Activated CD8-positive, alpha-beta T cell treated with anti-CD3 and anti-CD28 coated beads for 36 hours (primary cell): ENCODE measurements around the gene SLC7A5. TPM values are rescaled to one million over a fixed set of nuclear protein-coding genes. Genes with fewer than 3 reads are reported as not detected.

ENCODE experiments used
- ATAC-seq: fragments of 200-7000 bp; cut with Tn5 transposase; one replicate; pipeline ENCODE4 v1.10.0; 2021; ENCODE audit warnings: mild to moderate bottlenecking, moderate library complexity
- CTCF ChIA-PET: fragments of 350-600 bp; sonication (Branson Sonifier 250); formaldehyde crosslinking; loops from one replicate; lab custom pipeline; 2021; ENCODE audit warnings: antibody characterized with exemption; lab: Charles Lee
- POLR2A ChIA-PET: fragments of 350-600 bp; sonication (Branson Sonifier 250); formaldehyde crosslinking; loops from one replicate; lab custom pipeline; 2021; ENCODE audit warnings: antibody characterized with exemption; lab: Charles Lee
- DNase-seq: peaks from one replicate; pipeline ENCODE4 v3.0.0-alpha.2; 2020
- H3K27ac Mint-ChIP-seq: one replicate; pipeline ENCODE4 v1.8.0; 2021; ENCODE audit warnings: mild to moderate bottlenecking, mixed read lengths
- H3K27me3 Mint-ChIP-seq: one replicate; pipeline ENCODE4 v1.8.0; 2021; ENCODE audit warnings: mixed read lengths
- H3K36me3 Mint-ChIP-seq: one replicate; pipeline ENCODE4 v1.8.0; 2021; ENCODE audit warnings: low read depth, mixed read lengths
- H3K4me1 Mint-ChIP-seq: one replicate; pipeline ENCODE4 v1.8.0; 2021; ENCODE audit warnings: low read depth, mixed read lengths
- H3K4me3 Mint-ChIP-seq: one replicate; pipeline ENCODE4 v1.8.0; 2021; ENCODE audit warnings: mild to moderate bottlenecking, moderate library complexity, mixed read lengths
- H3K9me3 Mint-ChIP-seq: one replicate; pipeline ENCODE4 v1.8.0; 2021; ENCODE audit warnings: mixed read lengths
- intact Hi-C: fragments of 100-400 bp; cut with micrococcal nuclease; formaldehyde crosslinking; loops from one replicate; pipeline ENCODE4 v1.10.0; 2022
- total RNA-seq, 2 experiments: library from RNA; stranded (reverse); gene quantifications; one replicate each; pipeline ENCODE4 v1.2.3, GENCODE V29; 2021
- TF ChIP-seq, protein P1 (sequence below): fragments of 200-600 bp; IDR thresholded peaks from one replicate; pipeline ENCODE4 v1.8.0; 2022; ENCODE audit warnings: antibody characterized with exemption, mild to moderate bottlenecking

SLC7A5 gene
- total RNA-seq, 2 experiments from 2014 or later, result 230 to 236 TPM

DNA sequence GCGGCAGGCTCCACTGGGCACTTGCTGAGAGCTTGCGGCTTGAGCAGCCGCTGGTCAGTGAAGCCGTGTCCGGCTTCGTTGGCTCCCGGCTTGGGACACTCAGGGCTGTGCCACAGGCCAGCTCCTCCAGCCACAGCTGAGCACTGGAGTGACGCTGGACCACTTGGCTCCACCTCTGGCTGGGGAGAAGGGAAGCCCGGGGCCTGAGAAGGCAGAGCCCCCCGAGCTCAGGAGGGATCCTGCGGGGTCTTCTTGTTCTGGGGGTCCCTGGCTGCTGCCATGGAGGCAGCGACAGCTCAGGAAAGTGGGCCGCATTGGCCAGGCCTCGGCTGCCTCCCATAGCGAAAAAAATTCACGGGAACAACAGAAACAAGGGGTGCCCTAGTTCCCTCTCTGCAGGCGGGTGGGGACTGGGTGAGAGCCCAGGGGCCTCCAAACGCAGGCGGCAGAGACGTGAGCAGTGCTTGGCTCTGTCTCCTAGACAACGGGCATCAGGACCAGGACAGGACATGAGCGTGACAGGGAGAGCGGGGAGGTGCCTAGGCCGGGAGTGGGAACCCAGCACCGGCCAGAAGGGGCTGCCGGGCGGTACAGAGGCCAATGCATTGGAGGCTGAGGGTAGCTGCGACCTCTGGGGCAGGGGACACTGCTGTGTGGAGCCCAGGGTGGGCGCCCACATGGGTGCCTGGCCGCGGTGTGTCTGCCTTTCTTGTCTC, 37.7 kb downstream of the SLC7A5 start:
- Mint-ChIP-seq H3K4me1 (peaks cover 2% of the 10 kb centered on the region), H3K4me3 (no peak overlapping the region), H3K9me3 (no peaks in the 10 kb centered on the region), H3K36me3 (peaks cover 45% of the 10 kb centered on the region), H3K27ac (no peak overlapping the region), H3K27me3 (no peaks in the 10 kb centered on the region)
- ChIA-PET POLR2A (interaction anchor here (0.7 to 1.5 kb wide), 4 partner anchors 14 to 25 kb away, joined by 3 to 5 read pairs (median 4); no protein-coding TSS in a partner anchor), CTCF (interaction anchor here (0.8 to 1.2 kb wide), 3 partner anchors 18 to 769 kb away, joined by 3 to 4 read pairs (median 3); no protein-coding TSS in a partner anchor)
- ATAC-seq (no peak), DNase-seq (no peak)
- intact Hi-C loops, result no loop called here
- TF ChIP-seq, protein P1, sequence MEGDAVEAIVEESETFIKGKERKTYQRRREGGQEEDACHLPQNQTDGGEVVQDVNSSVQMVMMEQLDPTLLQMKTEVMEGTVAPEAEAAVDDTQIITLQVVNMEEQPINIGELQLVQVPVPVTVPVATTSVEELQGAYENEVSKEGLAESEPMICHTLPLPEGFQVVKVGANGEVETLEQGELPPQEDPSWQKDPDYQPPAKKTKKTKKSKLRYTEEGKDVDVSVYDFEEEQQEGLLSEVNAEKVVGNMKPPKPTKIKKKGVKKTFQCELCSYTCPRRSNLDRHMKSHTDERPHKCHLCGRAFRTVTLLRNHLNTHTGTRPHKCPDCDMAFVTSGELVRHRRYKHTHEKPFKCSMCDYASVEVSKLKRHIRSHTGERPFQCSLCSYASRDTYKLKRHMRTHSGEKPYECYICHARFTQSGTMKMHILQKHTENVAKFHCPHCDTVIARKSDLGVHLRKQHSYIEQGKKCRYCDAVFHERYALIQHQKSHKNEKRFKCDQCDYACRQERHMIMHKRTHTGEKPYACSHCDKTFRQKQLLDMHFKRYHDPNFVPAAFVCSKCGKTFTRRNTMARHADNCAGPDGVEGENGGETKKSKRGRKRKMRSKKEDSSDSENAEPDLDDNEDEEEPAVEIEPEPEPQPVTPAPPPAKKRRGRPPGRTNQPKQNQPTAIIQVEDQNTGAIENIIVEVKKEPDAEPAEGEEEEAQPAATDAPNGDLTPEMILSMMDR, result no peak

DNA sequence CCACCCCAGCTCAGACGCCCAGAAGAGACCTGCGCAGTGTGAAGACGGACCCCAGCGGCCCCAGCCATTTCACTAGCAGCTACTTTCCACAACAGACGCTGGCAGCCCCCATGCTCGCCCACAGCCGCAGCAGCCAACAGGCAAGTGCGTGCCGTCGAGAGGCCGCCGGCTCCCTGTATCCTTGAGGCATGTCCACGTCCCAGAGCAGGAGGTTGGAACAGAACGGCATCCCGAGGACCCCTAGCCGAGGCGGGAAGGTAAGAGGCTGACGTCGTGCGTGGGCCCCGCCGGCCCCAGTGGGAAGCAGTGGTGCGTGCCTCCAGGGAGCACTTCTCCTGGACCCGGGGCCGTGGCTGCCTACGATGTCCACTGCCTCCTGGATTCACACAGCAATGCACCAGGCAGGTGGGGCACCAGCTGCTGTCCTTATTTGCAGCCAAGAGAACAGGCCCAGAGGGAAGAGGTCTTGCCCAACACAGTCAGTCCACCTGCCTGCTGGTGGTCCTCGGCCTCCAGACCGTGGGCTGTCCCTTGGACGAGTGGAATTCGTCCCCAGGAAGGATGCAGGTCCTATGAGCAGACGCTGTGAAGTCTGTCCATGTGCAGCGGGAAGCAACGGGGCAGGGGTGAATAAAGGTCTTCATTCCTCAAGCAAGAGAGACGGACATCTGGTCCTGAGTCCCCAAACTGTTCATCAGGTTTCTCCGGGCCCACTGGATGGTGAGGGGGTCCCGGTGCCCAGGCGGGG, 38.5 kb downstream of the SLC7A5 start:
- intact Hi-C loops, result no loop called here
- H3K36me3 Mint-ChIP-seq, result peaks cover 39% of the 10 kb centered on the region
- H3K4me3 Mint-ChIP-seq, result no peak overlapping the region
- ChIA-PET CTCF (interaction anchor here (0.9 to 1.2 kb wide), 2 partner anchors 19 to 52 kb away, joined by 3 to 4 read pairs; no protein-coding TSS in a partner anchor), POLR2A (interaction anchor here (0.7 to 1.0 kb wide), 3 partner anchors 20 to 44 kb away, joined by 3 read pairs; no protein-coding TSS in a partner anchor)
- no peak for DNase-seq
- peaks cover 2% of the 10 kb centered on the region for H3K4me1 Mint-ChIP-seq
- no peaks in the 10 kb centered on the region for H3K27me3 Mint-ChIP-seq
- no peak for ATAC-seq
- TF ChIP-seq, protein P1, result no peak
- H3K9me3 Mint-ChIP-seq, result no peaks in the 10 kb centered on the region
- H3K27ac Mint-ChIP-seq, result peak overlapping the region; percentile 20

DNA sequence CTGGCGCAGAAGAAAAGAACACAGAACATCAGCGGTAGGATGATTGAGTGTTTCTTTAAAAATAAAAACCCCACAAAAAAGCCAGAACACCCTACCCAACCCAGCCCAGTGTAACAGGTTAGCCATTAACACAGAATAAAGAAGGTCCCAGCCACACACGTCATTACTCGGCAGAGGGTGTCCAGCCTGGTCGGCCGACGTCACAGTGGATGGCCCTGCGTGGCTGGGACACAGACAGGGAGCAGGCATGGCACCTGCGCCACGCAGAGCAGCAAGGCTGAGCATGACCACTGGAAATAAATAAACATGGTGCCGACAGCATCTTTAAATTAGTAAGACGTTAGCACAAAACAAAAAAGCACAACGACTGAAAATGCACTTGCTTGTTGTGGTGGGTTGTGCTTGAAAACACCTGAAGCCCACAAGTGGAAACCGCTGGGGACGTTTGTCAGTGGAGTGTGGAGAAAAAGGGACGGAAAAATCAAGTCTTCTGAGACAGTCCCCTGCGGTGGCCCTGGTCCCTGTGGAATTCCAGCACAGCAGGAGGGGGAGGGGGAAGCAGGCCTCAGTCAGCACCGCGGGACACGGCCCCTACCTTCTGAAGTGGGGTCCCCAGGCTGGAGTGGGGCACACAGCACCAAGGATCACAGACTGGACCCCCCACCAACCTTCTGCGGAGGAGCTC, 39.2 kb downstream of the SLC7A5 start:
- ATAC-seq, result no peak
- H3K4me1 Mint-ChIP-seq, result peaks cover 2% of the 10 kb centered on the region
- POLR2A ChIA-PET, result interaction anchor here (1.0 to 3.4 kb wide), 4 partner anchors 9 to 51 kb away, joined by 3 to 19 read pairs (median 6); no protein-coding TSS in a partner anchor
- no peak for DNase-seq
- H3K36me3 Mint-ChIP-seq, result peaks cover 37% of the 10 kb centered on the region
- H3K9me3 Mint-ChIP-seq, result no peaks in the 10 kb centered on the region
- TF ChIP-seq, protein P1, result no peak
- CTCF ChIA-PET, result interaction anchor here (0.9 to 1.2 kb wide), 2 partner anchors 20 to 51 kb away, joined by 3 to 4 read pairs; no protein-coding TSS in a partner anchor
- intact Hi-C loops, result no loop called here
- no peaks in the 10 kb centered on the region for H3K27me3 Mint-ChIP-seq
- no peak overlapping the region for H3K27ac Mint-ChIP-seq
- no peak overlapping the region for H3K4me3 Mint-ChIP-seq

- no peaks in the 10 kb centered on the region for H3K27me3 Mint-ChIP-seq
- H3K36me3 Mint-ChIP-seq, result peaks cover 34% of the 10 kb centered on the region
- TF ChIP-seq, protein P1, result no peak
- ATAC-seq (no peak), DNase-seq (no peak)
- H3K27ac Mint-ChIP-seq, result no peak overlapping the region
- CTCF ChIA-PET, result interaction anchor here (0.7 to 1.5 kb wide), 2 partner anchors 14 to 51 kb away, joined by 3 to 9 read pairs; no protein-coding TSS in a partner anchor
- H3K4me1 Mint-ChIP-seq, result peaks cover 2% of the 10 kb centered on the region
- intact Hi-C loops, result no loop called here
- H3K4me3 Mint-ChIP-seq, result no peak overlapping the region
- POLR2A ChIA-PET, result interaction anchor here (1.2 to 3.4 kb wide), 6 partner anchors 10 to 50 kb away, joined by 3 to 19 read pairs (median 6); no protein-coding TSS in a partner anchor
- no peaks in the 10 kb centered on the region for H3K9me3 Mint-ChIP-seq
Observed at GRCh38 chr16:87829622-87829980, 39.7 kb downstream of the SLC7A5 start.
